ENCODE measurements around the gene NOC2L. TPM values are rescaled to one million over a fixed set of nuclear protein-coding genes. Genes with fewer than 3 reads are reported as not detected.

The NOC2L gene
- total RNA-seq, 6 donors from 2014 or later = 28.7 to 66.0 (median 51.0) TPM

GRCh38 chr1:984476-984814 is 25.4 kb upstream of the NOC2L start:
- Histone ChIP-seq H3K9me3 (no peaks in the 10 kb centered on the region), H3K27ac (no peak overlapping the region), H3K4me3 (peak overlapping the region in 1 of 4 donors; percentile 0), H3K36me3 (no peaks in the 10 kb centered on the region), H3K27me3 (peaks cover 0 to 5% (median 0%) of the 10 kb centered on the region in 4 donors), H3K4me1 (peaks cover 2 to 6% (median 4%) of the 10 kb centered on the region in 4 donors)
- DNase-seq (no peak), ATAC-seq (ENCODE audit: low FRiP score in 2 of 2) (no peak)
- TF ChIP-seq CTCF (IDR thresholded peaks at IDR 0.05) (no peak), POLR2AphosphoS5 (IDR thresholded peaks at IDR 0.05) (no peak), POLR2A (IDR thresholded peaks at IDR 0.05) (no peak), EP300 (IDR thresholded peaks at IDR 0.05) (no peak)
- WGBS, 2 donors = 56 to 63% methylated on average over 12 of the region's 12 CpGs

- Histone ChIP-seq H3K27me3 (peaks cover 0 to 5% (median 0%) of the 10 kb centered on the region in 4 donors), H3K36me3 (no peaks in the 10 kb centered on the region), H3K27ac (no peak overlapping the region), H3K4me1 (peaks cover 2 to 6% (median 4%) of the 10 kb centered on the region in 4 donors), H3K4me3 (peak overlapping the region in 1 of 4 donors; percentile 0), H3K9me3 (no peaks in the 10 kb centered on the region)
- DNase-seq = peak; percentile 49 to 90
- 21 to 27% methylated on average over 18 to 29 of the region's 29 CpGs for whole genome bisulfite sequencing, 2 donors
- TF ChIP-seq POLR2A (IDR thresholded peaks at IDR 0.05) (no peak), CTCF (IDR thresholded peaks at IDR 0.05) (peak; percentile 59 to 98 (median 74)), POLR2AphosphoS5 (IDR thresholded peaks at IDR 0.05) (no peak)
- peak; percentile 73 to 87 for ATAC-seq (ENCODE audit: low FRiP score in 2 of 2)
Measured at GRCh38 chr1:983798-984475, 24.9 kb upstream of the NOC2L start.

- Histone ChIP-seq H3K27me3 (peaks cover 0 to 5% (median 0%) of the 10 kb centered on the region in 4 donors), H3K27ac (no peak overlapping the region), H3K36me3 (no peaks in the 10 kb centered on the region), H3K4me3 (no peak overlapping the region), H3K4me1 (peaks cover 2 to 6% (median 4%) of the 10 kb centered on the region in 4 donors), H3K9me3 (no peaks in the 10 kb centered on the region)
- TF ChIP-seq POLR2A (IDR thresholded peaks at IDR 0.05) (no peak), CTCF (IDR thresholded peaks at IDR 0.05) (no peak), EP300 (IDR thresholded peaks at IDR 0.05) (no peak), POLR2AphosphoS5 (IDR thresholded peaks at IDR 0.05) (no peak)
- ATAC-seq (ENCODE audit: low FRiP score in 2 of 2) = no peak
- WGBS, 2 donors = 81 to 83% methylated on average over 38 to 43 of the region's 43 CpGs
- DNase-seq = peak in 1 of 2 donors; percentile 83
Measured at GRCh38 chr1:982765-983436, 23.8 kb upstream of the NOC2L start.

- WGBS, 2 donors = 70% methylated on average over 22 of the region's 28 CpGs; no CpG with 5 or more reads in 1 of the 2 donors
- ATAC-seq (ENCODE audit: low FRiP score in 2 of 2) = no peak
- peaks cover 0 to 5% (median 0%) of the 10 kb centered on the region in 4 donors for H3K27me3 ChIP-seq
- H3K4me1 ChIP-seq = peaks cover 2 to 6% (median 4%) of the 10 kb centered on the region in 4 donors
- H3K27ac ChIP-seq = no peak within 1 kb of the TSS
- TF ChIP-seq POLR2AphosphoS5 (IDR thresholded peaks at IDR 0.05) (no peak), POLR2A (IDR thresholded peaks at IDR 0.05) (no peak), EP300 (IDR thresholded peaks at IDR 0.05) (no peak), CTCF (IDR thresholded peaks at IDR 0.05) (no peak)
- DNase-seq = peak in 1 of 2 donors; percentile 79
- no peaks in the 10 kb centered on the region for H3K9me3 ChIP-seq
- no peak within 1 kb of the TSS for H3K4me3 ChIP-seq
- H3K36me3 ChIP-seq = no peaks in the 10 kb centered on the region
Measured at GRCh38 chr1:981955-982558, 23.0 kb upstream of the NOC2L start, which contains the start of gene PERM1. Gene PERM1, minus strand, starts transcription at chr1:982093. Its CDS starts 1,064 bp downstream, at chr1:981029.
